BLaER1 (cell line): ENCODE results near the gene SHB.

ENCODE experiments used
- H3K27ac ChIP-seq: shearing (Covaris generic); formaldehyde crosslinking; 2 replicates; pipeline ENCODE4 v1.8.1; 2022
- H3K27me3 ChIP-seq: shearing (Covaris generic); formaldehyde crosslinking; 2 replicates; pipeline ENCODE4 v1.8.1; 2022
- H3K36me3 ChIP-seq: shearing (Covaris generic); formaldehyde crosslinking; 2 replicates; pipeline ENCODE4 v1.8.1; 2022
- H3K4me1 ChIP-seq: shearing (Covaris generic); formaldehyde crosslinking; 2 replicates; pipeline ENCODE4 v1.8.1; 2022
- H3K4me2 ChIP-seq: shearing (Covaris generic); formaldehyde crosslinking; 2 replicates; pipeline ENCODE4 v1.8.1; 2022
- H3K4me3 ChIP-seq: shearing (Covaris generic); formaldehyde crosslinking; 2 replicates; pipeline ENCODE4 v1.8.1; 2022
- H3K9ac ChIP-seq: shearing (Covaris generic); formaldehyde crosslinking; 2 replicates; pipeline ENCODE4 v1.8.1; 2022
- H3K9me3 ChIP-seq: shearing (Covaris generic); formaldehyde crosslinking; 2 replicates; pipeline ENCODE4 v1.8.1; 2022
- H4K20me1 ChIP-seq: shearing (Covaris generic); formaldehyde crosslinking; 2 replicates; pipeline ENCODE4 v1.8.1; 2022
- Cebpa-rat ChIP-seq: shearing (Covaris generic); IDR thresholded peaks from 2 replicates; pipeline ENCODE4 v1.8.1; 2022

The SHB gene

DNA sequence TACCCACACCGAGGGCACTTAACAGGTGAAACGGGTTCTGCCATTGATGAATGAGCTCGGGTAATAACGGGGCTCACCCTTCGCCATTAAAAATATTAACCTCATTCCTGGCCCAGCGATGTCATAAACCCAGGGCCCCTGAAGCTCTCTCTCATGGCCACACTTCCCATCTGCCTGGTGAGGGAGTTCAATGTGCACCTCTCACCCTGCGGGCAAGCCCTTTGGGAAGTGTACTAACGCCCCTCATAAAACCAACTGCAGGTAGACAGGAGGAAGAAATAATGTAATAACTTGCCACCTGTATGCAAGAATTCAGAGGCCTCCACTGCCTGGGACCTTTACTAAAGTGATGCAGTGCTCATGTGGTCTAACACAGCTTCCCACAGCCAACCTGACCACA, 35.1 kb downstream of the SHB start:
- no peak overlapping the region for H3K4me2 ChIP-seq
- TF ChIP-seq Cebpa-rat: no peak
- H4K20me1 ChIP-seq: no peaks in the 10 kb centered on the region
- peaks cover 32% of the 10 kb centered on the region for H3K4me1 ChIP-seq
- H3K9me3 ChIP-seq: no peaks in the 10 kb centered on the region
- no peaks in the 10 kb centered on the region for H3K27me3 ChIP-seq
- no peak overlapping the region for H3K4me3 ChIP-seq
- no peak overlapping the region for H3K9ac ChIP-seq
- no peaks in the 10 kb centered on the region for H3K36me3 ChIP-seq
- no peak overlapping the region for H3K27ac ChIP-seq

- H3K27ac ChIP-seq: no peak overlapping the region
- H3K4me2 ChIP-seq: peak overlapping the region; percentile 20; the same call in 1 of the 2 replicates
- TF ChIP-seq Cebpa-rat: no peak
- H3K36me3 ChIP-seq: no peaks in the 10 kb centered on the region
- no peaks in the 10 kb centered on the region for H3K27me3 ChIP-seq
- no peaks in the 10 kb centered on the region for H3K9me3 ChIP-seq
- H3K4me1 ChIP-seq: peaks cover 18% of the 10 kb centered on the region
- no peak overlapping the region for H3K9ac ChIP-seq
- H4K20me1 ChIP-seq: no peaks in the 10 kb centered on the region
- H3K4me3 ChIP-seq: no peak overlapping the region
Observed at GRCh38 chr9:38032266-38033110, 36.5 kb downstream of the SHB start.

GRCh38 chr9:38031594-38031993, 37.4 kb downstream of the SHB start:
- Histone ChIP-seq H3K36me3 (no peaks in the 10 kb centered on the region), H3K27ac (no peak overlapping the region), H3K4me2 (no peak overlapping the region), H3K9me3 (no peaks in the 10 kb centered on the region), H3K9ac (no peak overlapping the region), H3K4me1 (peaks cover 18% of the 10 kb centered on the region), H3K4me3 (no peak overlapping the region), H4K20me1 (no peaks in the 10 kb centered on the region), H3K27me3 (no peaks in the 10 kb centered on the region)
- TF ChIP-seq Cebpa-rat: no peak

GRCh38 chr9:38030658-38031057, 38.4 kb downstream of the SHB start:
- Histone ChIP-seq H3K9me3 (no peaks in the 10 kb centered on the region), H3K4me1 (peaks cover 25% of the 10 kb centered on the region), H3K9ac (no peak overlapping the region), H3K27me3 (no peaks in the 10 kb centered on the region), H4K20me1 (no peaks in the 10 kb centered on the region), H3K4me2 (0 out of 2 replicates have a peak overlapping the region, but pooled peaks have one; percentile 16), H3K27ac (no peak overlapping the region), H3K36me3 (no peaks in the 10 kb centered on the region), H3K4me3 (no peak overlapping the region)
- TF ChIP-seq Cebpa-rat: no peak

DNA sequence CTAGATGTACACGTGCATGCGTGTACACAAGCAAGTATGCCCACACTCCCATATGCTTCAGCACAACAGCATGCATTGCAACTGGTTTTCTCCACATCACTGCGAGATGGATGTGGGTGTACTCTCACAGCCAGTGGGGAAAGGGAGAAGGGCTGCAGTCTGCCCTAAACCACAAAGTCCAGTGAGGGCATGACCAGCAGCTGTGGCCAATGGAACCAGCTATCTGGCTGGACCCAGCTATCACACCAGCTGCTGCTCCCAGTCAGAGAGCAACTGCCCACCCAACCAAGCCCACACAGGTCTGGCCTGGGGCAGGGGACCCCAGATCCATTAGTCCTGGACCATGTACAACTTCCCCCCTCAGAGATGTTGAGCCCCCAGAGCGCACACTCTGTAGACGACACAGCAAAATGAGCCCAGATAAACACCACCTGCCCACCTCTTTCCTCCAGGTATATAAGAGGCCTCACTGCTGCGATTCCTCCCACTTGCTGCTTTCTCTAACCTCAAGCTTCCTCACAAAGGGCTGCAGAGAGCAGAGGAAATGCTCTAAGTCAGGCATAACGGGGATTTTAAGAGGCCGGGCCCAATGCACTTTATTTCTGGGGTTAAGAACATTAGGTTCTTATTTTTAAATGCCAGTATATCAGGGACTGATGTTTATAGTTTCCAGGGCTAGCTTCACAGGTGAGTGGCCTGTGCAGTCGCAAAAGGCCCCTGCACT, 39.0 kb downstream of the SHB start:
- Histone ChIP-seq H3K27me3 (no peaks in the 10 kb centered on the region), H3K4me1 (peaks cover 25% of the 10 kb centered on the region), H4K20me1 (no peaks in the 10 kb centered on the region), H3K9ac (no peak overlapping the region), H3K36me3 (no peaks in the 10 kb centered on the region), H3K27ac (no peak overlapping the region), H3K9me3 (no peaks in the 10 kb centered on the region), H3K4me2 (0 out of 2 replicates have a peak overlapping the region, but pooled peaks have one; percentile 16), H3K4me3 (no peak overlapping the region)
- no peak for TF ChIP-seq Cebpa-rat

DNA sequence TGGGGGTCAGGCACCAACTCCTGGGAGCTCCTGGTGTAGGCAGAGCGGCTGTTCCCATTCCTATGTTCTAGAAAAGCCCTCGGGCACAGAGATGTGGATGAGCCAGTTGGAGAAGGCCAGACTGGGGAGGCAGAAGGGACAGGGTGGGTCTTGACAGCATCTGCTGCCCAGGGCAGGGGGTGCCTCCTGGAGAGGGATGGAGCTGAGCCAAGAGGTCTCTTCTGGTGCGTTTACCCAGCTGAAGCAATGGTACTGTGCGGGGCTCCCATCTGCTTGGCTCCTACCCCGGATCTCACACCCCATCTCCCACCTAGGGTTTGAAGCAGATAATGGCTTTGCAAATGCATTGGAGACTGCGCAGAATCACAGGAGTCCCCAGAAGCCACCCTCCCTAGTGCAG, 41.3 kb downstream of the SHB start:
- no peaks in the 10 kb centered on the region for H3K9me3 ChIP-seq
- H3K27me3 ChIP-seq: no peaks in the 10 kb centered on the region
- no peaks in the 10 kb centered on the region for H3K36me3 ChIP-seq
- peaks cover 37% of the 10 kb centered on the region for H3K4me1 ChIP-seq
- no peak overlapping the region for H3K4me3 ChIP-seq
- no peak overlapping the region for H3K9ac ChIP-seq
- no peak for TF ChIP-seq Cebpa-rat
- no peaks in the 10 kb centered on the region for H4K20me1 ChIP-seq
- H3K4me2 ChIP-seq: no peak overlapping the region
- H3K27ac ChIP-seq: no peak overlapping the region

- TF ChIP-seq Cebpa-rat: no peak
- Histone ChIP-seq H3K36me3 (no peaks in the 10 kb centered on the region), H3K9ac (no peak overlapping the region), H3K27me3 (no peaks in the 10 kb centered on the region), H3K9me3 (no peaks in the 10 kb centered on the region), H3K4me2 (no peak overlapping the region), H3K4me3 (no peak overlapping the region), H4K20me1 (no peaks in the 10 kb centered on the region), H3K4me1 (peaks cover 30% of the 10 kb centered on the region), H3K27ac (no peak overlapping the region)
Observed at GRCh38 chr9:38026840-38027527, 42.0 kb downstream of the SHB start.

DNA sequence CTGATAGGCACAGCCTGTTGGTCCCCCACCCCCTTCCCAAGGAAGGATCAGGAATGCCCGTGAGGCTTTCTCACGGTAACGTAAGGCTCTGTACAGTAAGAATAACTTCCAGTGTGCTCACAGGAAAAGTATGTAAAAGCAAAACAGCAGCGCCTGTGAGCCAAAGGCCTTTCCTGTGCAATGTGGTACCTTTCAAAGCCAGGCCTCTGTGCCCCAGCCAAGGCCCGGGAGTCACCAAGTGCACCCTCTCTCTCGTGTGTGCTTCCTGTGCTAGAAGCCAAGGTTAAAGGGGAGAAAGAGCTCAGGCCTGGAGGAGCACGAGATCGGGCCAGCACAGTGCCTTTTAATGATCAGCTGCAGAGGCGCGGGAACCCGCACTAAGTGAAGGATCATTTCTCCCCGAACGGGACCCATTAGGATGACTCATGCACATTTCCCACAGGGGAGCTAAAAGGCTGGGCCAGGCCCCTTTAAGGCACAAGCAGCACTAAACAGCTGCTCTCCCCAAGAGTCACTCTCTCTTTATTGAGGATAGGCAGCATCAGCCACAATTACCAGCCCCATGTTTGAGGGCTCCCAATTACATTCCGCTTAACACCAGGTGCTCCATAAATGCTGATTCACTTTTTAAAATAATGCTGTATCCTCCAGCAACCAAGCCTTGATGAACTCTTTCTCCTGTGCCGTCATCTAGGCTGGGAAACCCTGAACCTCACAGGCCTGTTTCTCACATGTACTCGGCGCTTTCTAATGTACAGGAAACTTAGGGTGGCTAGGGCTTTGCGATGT, 42.8 kb downstream of the SHB start:
- H3K27me3 ChIP-seq: no peaks in the 10 kb centered on the region
- peaks cover 28% of the 10 kb centered on the region for H3K4me1 ChIP-seq
- no peak for TF ChIP-seq Cebpa-rat
- H3K9me3 ChIP-seq: no peaks in the 10 kb centered on the region
- no peak overlapping the region for H3K27ac ChIP-seq
- H3K4me2 ChIP-seq: no peak overlapping the region
- no peaks in the 10 kb centered on the region for H3K36me3 ChIP-seq
- H4K20me1 ChIP-seq: no peaks in the 10 kb centered on the region
- no peak overlapping the region; the same call in 1 of the 2 replicates for H3K9ac ChIP-seq
- no peak overlapping the region for H3K4me3 ChIP-seq

DNA sequence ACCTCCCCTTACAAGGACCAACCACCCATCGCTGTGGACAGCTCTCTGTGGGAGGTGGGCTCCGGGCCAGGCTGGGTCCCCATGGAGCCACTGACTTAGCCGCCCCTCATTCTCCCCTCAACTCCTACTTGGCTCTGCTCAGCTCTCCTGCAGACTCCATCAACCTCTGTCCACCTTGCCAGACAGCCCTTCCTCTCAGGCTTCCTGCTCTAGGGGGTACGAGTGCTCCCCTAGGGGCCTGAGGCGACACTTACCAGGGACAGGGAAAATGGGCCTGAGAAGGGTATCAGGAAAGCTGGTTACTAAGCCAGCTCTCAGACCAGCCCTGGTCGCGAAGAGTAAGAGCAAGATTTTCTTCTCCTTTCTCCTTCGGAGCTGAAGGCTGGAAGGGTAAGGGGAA, 43.9 kb downstream of the SHB start:
- H3K4me3 ChIP-seq: no peak overlapping the region
- TF ChIP-seq Cebpa-rat: no peak

More for the DNA sequence above, 43.9 kb downstream of the SHB start:
- H3K27me3 ChIP-seq: no peaks in the 10 kb centered on the region
- H3K4me2 ChIP-seq: no peak overlapping the region
- no peaks in the 10 kb centered on the region for H3K36me3 ChIP-seq
- no peak overlapping the region for H3K9ac ChIP-seq
- no peaks in the 10 kb centered on the region for H3K9me3 ChIP-seq
- no peak overlapping the region for H3K27ac ChIP-seq
- peaks cover 23% of the 10 kb centered on the region for H3K4me1 ChIP-seq
- no peaks in the 10 kb centered on the region for H4K20me1 ChIP-seq
